GM12878 (cell line): ENCODE measurements around the gene IMMP2L. TPM values are rescaled to one million over a fixed set of nuclear protein-coding genes. Genes with fewer than 3 reads are reported as not detected.

Source experiments
- ATAC-seq: fragments of 200-7000 bp; cut with Tn5 transposase; 3 replicates; pipeline ENCODE4 v1.9.1; 2020; ENCODE audit warnings: mild to moderate bottlenecking, moderate library complexity
- BruUV-seq: library from RNA; stranded (reverse); fragments of 400-500 nt; replicated peaks from 2 replicates; lab custom pipeline; 2021; lab: Mats Ljungman, UMichigan
- CTCF ChIA-PET: fragments of 300-600 bp; sonication (Branson Sonifier 250); formaldehyde crosslinking; extraction: SDS; loops from one replicate; lab custom pipeline; 2021; ENCODE audit warnings: inconsistent platforms; lab: Yijun Ruan, JAX
- POLR2A ChIA-PET: fragments of 350-600 bp; formaldehyde crosslinking; extraction: SDS; loops from one replicate; lab custom pipeline; 2021; ENCODE audit warnings: inconsistent platforms; lab: Charles Lee
- RAD21 ChIA-PET: fragments of 300-600 bp; sonication (Branson Sonifier 250); formaldehyde crosslinking; loops from one replicate; lab custom pipeline; 2023; ENCODE audit warnings: antibody characterized with exemption; ENCODE audit not compliant: unreplicated experiment; lab: Charles Lee
- SMC1A ChIA-PET: fragments of 300-600 bp; sonication (Branson Sonifier 250); formaldehyde crosslinking; loops from one replicate; lab custom pipeline; 2023; ENCODE audit not compliant: unreplicated experiment, uncharacterized antibody; lab: Charles Lee
- DNase-seq: peaks from one replicate; pipeline ENCODE4 v3.0.0-alpha.2; 2011; ENCODE audit warnings: low read depth, low spot score
- FAIRE-seq: peaks from 3 replicates; lab custom pipeline; 2011; peaks lifted over from hg19 to GRCh38; lab: Jason Lieb, UNC
- H2AFZ ChIP-seq: 2 replicates; pipeline ENCODE4 v1.6.0; 2011; ENCODE audit warnings: low read depth, low read length, control low read depth; ENCODE audit not compliant: control insufficient read depth
- H3K27ac ChIP-seq: 2 replicates; pipeline ENCODE4 v1.5.1; 2011; ENCODE audit warnings: control low read depth; ENCODE audit not compliant: control insufficient read depth, insufficient read depth
- H3K27me3 ChIP-seq, 2 experiments: replicated peaks in 1 of 2; 2 replicates each; pipeline versions ENCODE4 v1.6.0 to v1.6.1; 2011; ENCODE audit warnings: low read length in 1 of 2; ENCODE audit not compliant: control insufficient read depth in 2 of 2, insufficient read depth in 2 of 2
- H3K36me3 ChIP-seq, 2 experiments: 2 replicates each; pipeline ENCODE4 v1.5.1; 2011; ENCODE audit warnings: low read length in 1 of 2; ENCODE audit not compliant: control insufficient read depth in 2 of 2, insufficient read depth in 2 of 2
- H3K4me1 ChIP-seq: 2 replicates; pipeline ENCODE4 v1.6.1; 2011; ENCODE audit warnings: mild to moderate bottlenecking, low read length, moderate library complexity, mixed read lengths; ENCODE audit not compliant: control insufficient read depth, insufficient read depth
- H3K4me2 ChIP-seq: 2 replicates; pipeline ENCODE4 v1.6.0; 2011; ENCODE audit warnings: control low read depth; ENCODE audit not compliant: control insufficient read depth, insufficient read depth
- H3K4me3 ChIP-seq: fragments of 200-600 bp; sonication (generic); 2 replicates; pipeline ENCODE4 v1.5.1; 2016
- H3K79me2 ChIP-seq: 2 replicates; pipeline ENCODE4 v1.6.0; 2011; ENCODE audit warnings: low read length; ENCODE audit not compliant: control insufficient read depth, insufficient read depth
- H3K9ac ChIP-seq: 2 replicates; pipeline ENCODE4 v1.8.0; 2011; ENCODE audit warnings: low read length, control low read depth, mixed read lengths; ENCODE audit not compliant: control insufficient read depth, insufficient read depth
- H3K9me3 ChIP-seq: replicated peaks from 3 replicates; pipeline ENCODE4 v1.5.1; 2011; ENCODE audit warnings: mild to moderate bottlenecking, low read length; ENCODE audit not compliant: control insufficient read depth, insufficient read depth
- H4K20me1 ChIP-seq: 2 replicates; pipeline ENCODE4 v1.6.0; 2011; ENCODE audit not compliant: control insufficient read depth, insufficient read depth
- BMI1 ChIP-seq: fragments of 450-650 bp; IDR thresholded peaks from 2 replicates; pipeline ENCODE4 v1.6.1; 2016; ENCODE audit warnings: mild to moderate bottlenecking, moderate library complexity, borderline replicate concordance
- CTCF ChIP-seq, 3 experiments: IDR thresholded peaks in 2 of 3; conservative IDR thresholded peaks in 1 of 3; 2 replicates each; pipeline ENCODE4 v1.5.1; 2011; ENCODE audit warnings: low read depth in 3 of 3, low read length in 3 of 3, mild to moderate bottlenecking in 3 of 3, control low read depth in 2 of 3, moderate library complexity in 2 of 3, inconsistent platforms in 1 of 3, mixed read lengths in 1 of 3; ENCODE audit not compliant: control insufficient read depth in 2 of 3, insufficient read depth in 1 of 3; ENCODE audit errors: extremely low read depth in 1 of 3
- EP300 ChIP-seq, 2 experiments: fragments of 150-350 bp in 1 of 2; IDR thresholded peaks; 2 replicates each; pipeline ENCODE4 v1.6.1; 2011 to 2012; ENCODE audit warnings: low read depth in 2 of 2, low read length in 2 of 2, borderline replicate concordance in 1 of 2, improper control_type of control experiment in 1 of 2, inconsistent platforms in 1 of 2; ENCODE audit not compliant: control insufficient read depth in 1 of 2
- ESRRA ChIP-seq: IDR thresholded peaks from 2 replicates; pipeline ENCODE4 v1.6.1; 2012; ENCODE audit warnings: mild to moderate bottlenecking, low read length, improper control_type of control experiment
- HDAC6 ChIP-seq: fragments of 200-600 bp; sonication (generic); IDR thresholded peaks from one replicate; pipeline ENCODE4 v1.8.0; 2017; ENCODE audit warnings: antibody characterized with exemption; ENCODE audit not compliant: unreplicated experiment
- IKZF1 ChIP-seq: fragments of 450-650 bp; conservative IDR thresholded peaks from 2 replicates; pipeline ENCODE4 v1.6.1; 2017; ENCODE audit warnings: antibody characterized with exemption, mild to moderate bottlenecking
- JUND ChIP-seq: IDR thresholded peaks from 2 replicates; pipeline ENCODE4 v1.6.1; 2012; ENCODE audit warnings: low read depth, mild to moderate bottlenecking, low read length, improper control_type of control experiment, moderate library complexity
- NR2F1 ChIP-seq: fragments of 450-650 bp; conservative IDR thresholded peaks from 2 replicates; pipeline ENCODE4 v1.6.1; 2017; ENCODE audit warnings: mild to moderate bottlenecking
- RB1 ChIP-seq: fragments of 450-650 bp; formaldehyde crosslinking; IDR thresholded peaks from 2 replicates; pipeline ENCODE4 v1.6.1; 2017; ENCODE audit warnings: mild to moderate bottlenecking, borderline replicate concordance
- SIN3A ChIP-seq: IDR thresholded peaks from 2 replicates; pipeline ENCODE4 v1.6.1; 2012; ENCODE audit warnings: low read depth, low read length, improper control_type of control experiment
- SKIL ChIP-seq: fragments of 450-650 bp; IDR thresholded peaks from 2 replicates; pipeline ENCODE4 v1.6.1; 2017; ENCODE audit warnings: mild to moderate bottlenecking, low read depth, inconsistent platforms; ENCODE audit not compliant: poor library complexity, severe bottlenecking
- SMC3 ChIP-seq: IDR thresholded peaks from 2 replicates; pipeline ENCODE4 v1.6.1; 2011; ENCODE audit warnings: low read length, improper control_type of control experiment, borderline replicate concordance
- SPI1 ChIP-seq: IDR thresholded peaks from 2 replicates; pipeline ENCODE4 v1.6.1; 2011; ENCODE audit warnings: low read depth, mild to moderate bottlenecking, low read length, moderate library complexity, borderline replicate concordance; ENCODE audit not compliant: insufficient read depth
- WGBS: methylation state at CpG from one replicate; pipeline ENCODE4 v1.1.6; 2016; ENCODE audit warnings: low lambda C conversion rate; ENCODE audit not compliant: insufficient replicate concordance, insufficient coverage; ENCODE audit errors: missing lambda C conversion rate; 5-methylcytosine and 5-hydroxymethylcytosine counted together
- in situ Hi-C: fragments of 300-500 bp; cut with MboI; formaldehyde crosslinking; loops from 9 replicates; pipeline ENCODE4 v1.14.3; 2018; ENCODE audit warnings: mixed read lengths
- intact Hi-C: fragments of 100-400 bp; cut with micrococcal nuclease; formaldehyde crosslinking; loops from one replicate; pipeline ENCODE4 v1.14.2; 2022; ENCODE audit not compliant: unreplicated experiment
- polyA plus RNA-seq, 11 experiments: library from polyadenylated mRNA; depleted of rRNA in 4 of 11; unstranded in 6 of 11; stranded (reverse) in 5 of 11; fragments of >200 nt; fragmentation: Nextera tagmentation in 4 of 11; fragmentation: Illumina TruSeq in 1 of 11; extraction: Ambion mirVana in 4 of 11; extraction: Trizol in 1 of 11; gene quantifications; 1 replicate in 1 of 11; 2 replicates in 10 of 11; pipeline versions ENCODE4 v1.2.1 to v1.2.3, GENCODE V29; 2011 to 2016; ENCODE audit warnings: inconsistent platforms in 2 of 11, missing spikeins in 2 of 11, low read depth in 1 of 11
- total RNA-seq, 4 experiments: library from RNA; depleted of rRNA in 3 of 4; stranded (reverse); fragments of >200 nt in 3 of 4; fragmentation: Illumina TruSeq in 1 of 4; extraction: Trizol in 1 of 4; gene quantifications; 2 replicates each; pipeline versions ENCODE4 v1.2.1 to v1.2.3, GENCODE V29; 2013 to 2021

IMMP2L gene
- total and polyA plus RNA-seq, 10 of the 15 experiments (the other 5 are each of a cell fraction or from before 2014, with no cell fraction given), result 12.6 to 46.3 (median 19.6) TPM

GRCh38 chr7:111368381-111369065 lies 193.8 kb downstream of the IMMP2L start:
- H4K20me1 ChIP-seq, result no peaks in the 10 kb centered on the region
- H3K4me1 ChIP-seq, result no peaks in the 10 kb centered on the region
- H3K36me3 ChIP-seq, result no peaks in the 10 kb centered on the region
- no peak overlapping the region for H3K27ac ChIP-seq
- no peak overlapping the region for H3K4me2 ChIP-seq
- FAIRE-seq (no peak), DNase-seq (no peak), ATAC-seq (no peak)
- ChIA-PET POLR2A (no interaction called here), RAD21 (interaction anchor here (0.5 kb wide), 1 partner anchor 774 kb away, joined by 4 read pairs; no protein-coding TSS in a partner anchor), SMC1A (interaction anchor here (1.6 kb wide), 1 partner anchor 23 kb away, joined by 4 read pairs; no protein-coding TSS in a partner anchor), CTCF (no interaction called here)
- no peaks in the 10 kb centered on the region for H3K79me2 ChIP-seq
- intact Hi-C loops (no loop called here), in situ Hi-C loops (no loop called here)
- H3K4me3 ChIP-seq, result no peak overlapping the region
- no peaks in the 10 kb centered on the region for H3K9me3 ChIP-seq
- no TSS peak for BruUV-seq
- TF ChIP-seq ESRRA, result no peak
- no peak for TF ChIP-seq NR2F1
- TF ChIP-seq HDAC6, result no peak
- TF ChIP-seq RB1, result no peak
- no peak for TF ChIP-seq SMC3
- TF ChIP-seq SIN3A, result no peak
- H3K9ac ChIP-seq, result no peak overlapping the region
- no peak overlapping the region for H2AFZ ChIP-seq
- WGBS, result 94% methylated on average over 3 of the region's 3 CpGs
- no peaks in the 10 kb centered on the region for H3K27me3 ChIP-seq

GRCh38 chr7:111364413-111364812 lies 197.9 kb downstream of the IMMP2L start:
- no peaks in the 10 kb centered on the region for H3K27me3 ChIP-seq
- DNase-seq (no peak), ATAC-seq (no peak), FAIRE-seq (no peak)
- H3K9me3 ChIP-seq, result no peaks in the 10 kb centered on the region
- RAD21 ChIA-PET, result no interaction called here
- SMC1A ChIA-PET, result no interaction called here
- H3K79me2 ChIP-seq, result no peaks in the 10 kb centered on the region
- in situ Hi-C loops (no loop called here), intact Hi-C loops (no loop called here)
- no peak overlapping the region for H3K4me3 ChIP-seq
- WGBS, result 78% methylated on average over 6 of the region's 6 CpGs
- CTCF ChIA-PET, result interaction anchor here (1.5 kb wide), 1 partner anchor 46 kb away, joined by 3 read pairs; no protein-coding TSS in a partner anchor
- no peaks in the 10 kb centered on the region for H3K36me3 ChIP-seq
- H3K9ac ChIP-seq, result no peak overlapping the region
- H4K20me1 ChIP-seq, result no peaks in the 10 kb centered on the region
- H3K4me1 ChIP-seq, result no peaks in the 10 kb centered on the region
- no peak overlapping the region for H3K4me2 ChIP-seq
- no peak overlapping the region for H2AFZ ChIP-seq
- H3K27ac ChIP-seq, result no peak overlapping the region
- POLR2A ChIA-PET, result interaction anchor here (0.6 kb wide), 1 partner anchor 1899 kb away, joined by 3 read pairs; no protein-coding TSS in a partner anchor
- BruUV-seq, result no TSS peak
- TF ChIP-seq EP300 (IDR thresholded peaks at IDR 0.05; ENCODE audit: borderline replicate concordance in 1 of 2, control insufficient read depth in 1 of 2, low read depth in 2 of 2, low read length in 2 of 2), result no peak
- no peak for TF ChIP-seq IKZF1
- TF ChIP-seq SKIL, result no peak
- TF ChIP-seq CTCF (IDR thresholded peaks at IDR 0.05 in 2 of 3, conservative IDR thresholded peaks at IDR 0.05 in 1 of 3; ENCODE audit: control insufficient read depth in 2 of 3, extremely low read depth in 1 of 3, insufficient read depth in 1 of 3, low read depth in 3 of 3, low read length in 3 of 3), result no peak
- no peak for TF ChIP-seq JUND
- no peak for TF ChIP-seq BMI1
- TF ChIP-seq SPI1, result no peak
